HEK293 (cell line): ENCODE measurements around the gene SH3BGR.

ENCODE experiments used
- ATF2 ChIP-seq: fragments of 450-650 bp; formaldehyde crosslinking; IDR thresholded peaks from 2 replicates; pipeline ENCODE4 v1.5.1; 2016; ENCODE audit warnings: missing biosample characterization, missing genetic modification characterization, low read depth
- CTCF ChIP-seq: fragments of 450-650 bp; formaldehyde crosslinking; IDR thresholded peaks from 2 replicates; pipeline ENCODE4 v1.5.1; 2016; ENCODE audit warnings: missing biosample characterization, missing genetic modification characterization
- HOXA7 ChIP-seq: sonication (generic); formaldehyde crosslinking; IDR thresholded peaks from 2 replicates; pipeline ENCODE4 v1.8.1; 2022; ENCODE audit warnings: missing genetic modification reagents, borderline replicate concordance
- MEIS1 ChIP-seq: sonication (generic); formaldehyde crosslinking; IDR thresholded peaks from 2 replicates; pipeline ENCODE4 v1.8.1; 2022; ENCODE audit warnings: missing genetic modification reagents, mild to moderate bottlenecking, borderline replicate concordance
- PRDM10 ChIP-seq: fragments of 450-650 bp; formaldehyde crosslinking; IDR thresholded peaks from 2 replicates; pipeline ENCODE4 v1.5.1; 2016; ENCODE audit warnings: missing biosample characterization, missing genetic modification characterization
- REST ChIP-seq: fragments of 450-650 bp; formaldehyde crosslinking; IDR thresholded peaks from 2 replicates; pipeline ENCODE4 v1.5.1; 2016; ENCODE audit warnings: missing biosample characterization, missing genetic modification characterization
- ZBTB11 ChIP-seq: fragments of 450-650 bp; formaldehyde crosslinking; conservative IDR thresholded peaks from 2 replicates; pipeline ENCODE4 v1.5.1; 2016; ENCODE audit warnings: low read depth, missing biosample characterization, missing genetic modification characterization
- ZBTB44 ChIP-seq: fragments of 450-650 bp; IDR thresholded peaks from 2 replicates; pipeline ENCODE4 v1.5.1; 2018; ENCODE audit warnings: missing biosample characterization, mild to moderate bottlenecking, missing genetic modification characterization
- ZBTB49 ChIP-seq: fragments of 450-650 bp; formaldehyde crosslinking; IDR thresholded peaks from 2 replicates; pipeline ENCODE4 v1.5.1; 2016; ENCODE audit warnings: missing biosample characterization, missing genetic modification characterization, low read depth
- ZFP3 ChIP-seq: fragments of 450-650 bp; formaldehyde crosslinking; IDR thresholded peaks from 2 replicates; pipeline ENCODE4 v1.5.1; 2016; ENCODE audit warnings: low read depth, missing biosample characterization, missing genetic modification characterization
- ZNF140 ChIP-seq: fragments of 450-650 bp; formaldehyde crosslinking; IDR thresholded peaks from 2 replicates; pipeline ENCODE4 v1.5.1; 2016; ENCODE audit warnings: missing biosample characterization, missing genetic modification characterization
- ZNF302 ChIP-seq: fragments of 450-650 bp; formaldehyde crosslinking; IDR thresholded peaks from 2 replicates; pipeline ENCODE4 v1.5.1; 2016; ENCODE audit warnings: missing biosample characterization, missing genetic modification characterization, low read depth
- ZNF639 ChIP-seq: fragments of 450-650 bp; formaldehyde crosslinking; IDR thresholded peaks from 2 replicates; pipeline ENCODE4 v1.5.1; 2016; ENCODE audit warnings: missing biosample characterization, missing genetic modification characterization

GRCh38 chr21:39447264-39447663, 4.5 kb upstream of the SH3BGR start:
- TF ChIP-seq ATF2 (tag by site-specific recombination) (no peak), ZBTB11 (no peak), CTCF (tag by site-specific recombination) (no peak), MEIS1 (no peak), ZBTB44 (no peak), ZBTB49 (tag by site-specific recombination) (no peak), ZFP3 (no peak), ZNF302 (no peak), HOXA7 (CRISPR knock-in tag) (no peak), REST (tag by site-specific recombination) (no peak), ZNF140 (no peak), ZNF639 (tag by site-specific recombination) (no peak), PRDM10 (tag by site-specific recombination) (no peak)
